Stimulated activated CD4-positive, alpha-beta T cell treated with anti-CD3 and anti-CD28 coated beads, Interleukin-15, amount 100 ng/mL, for 48 hours (primary cell): ENCODE data around the gene RPS3.
"Not testable (repeated sequence)": the region's sequence is repeated elsewhere in the genome, so short reads cannot be mapped to it uniquely, and the experiment has no call there.

Source experiments
- DNase-seq, 2 donors: peaks; one replicate each; pipeline ENCODE4 v3.0.0-alpha.2; 2020; ENCODE audit warnings: low read depth in 2 of 2

Gene RPS3

GRCh38 chr11:75380245-75380644 is 19.1 kb upstream of the RPS3 start:
- DNase-seq: no peak

GRCh38 chr11:75380716-75381420 is 18.4 kb upstream of the RPS3 start:
- DNase-seq: no peak

- no peak for DNase-seq
Measured at GRCh38 chr11:75383246-75383645, 16.1 kb upstream of the RPS3 start.

GRCh38 chr11:75384438-75385080 is 14.8 kb upstream of the RPS3 start:
- peak; percentile 44 to 68 for DNase-seq

GRCh38 chr11:75386942-75387630 is 12.2 kb upstream of the RPS3 start:
- no peak for DNase-seq

- DNase-seq: no peak
Measured at GRCh38 chr11:75387736-75388294, 11.5 kb upstream of the RPS3 start.

- peak; percentile 54 to 62 for DNase-seq
Measured at GRCh38 chr11:75388386-75389275, 10.7 kb upstream of the RPS3 start.

GRCh38 chr11:75389276-75389605 is 10.1 kb upstream of the RPS3 start:
- no peak for DNase-seq

GRCh38 chr11:75389925-75390324 is 9.4 kb upstream of the RPS3 start:
- no peak for DNase-seq

GRCh38 chr11:75394085-75394840 is 5.1 kb upstream of the RPS3 start:
- no peak for DNase-seq

GRCh38 chr11:75398906-75399305 is 412 bp upstream of the RPS3 start:
- no peak for DNase-seq

- no peak for DNase-seq
Measured at GRCh38 chr11:75400146-75400865, 988 bp downstream of the RPS3 start.

GRCh38 chr11:75402002-75402773 is 2.9 kb downstream of the RPS3 start:
- no peak for DNase-seq

- DNase-seq: no peak
Measured at GRCh38 chr11:75403037-75403436, 3.7 kb downstream of the RPS3 start.

GRCh38 chr11:75403983-75404658 is 4.8 kb downstream of the RPS3 start:
- DNase-seq: no peak

GRCh38 chr11:75406338-75406777 is 7.0 kb downstream of the RPS3 start:
- no peak for DNase-seq

GRCh38 chr11:75408957-75409219 is 9.6 kb downstream of the RPS3 start:
- no peak for DNase-seq

- not testable (repeated sequence) for DNase-seq
Measured at GRCh38 chr11:75409971-75410370, 10.7 kb downstream of the RPS3 start.

GRCh38 chr11:75413146-75413545 is 13.8 kb downstream of the RPS3 start:
- DNase-seq: not testable (repeated sequence)
